SK-N-MC (cell line): ENCODE measurements around the gene ADCYAP1R1.

Experiments
- EZH2 ChIP-seq: fragments of 200-600 bp; sonication (generic); IDR thresholded peaks from one replicate; pipeline ENCODE4 v1.6.1; 2017; ENCODE audit warnings: antibody characterized with exemption
- FOXP2 ChIP-seq: optimal IDR thresholded peaks from 2 replicates; pipeline ENCODE3; 2011; ENCODE audit warnings: mild to moderate bottlenecking, moderate library complexity; ENCODE audit not compliant: insufficient read depth; ENCODE audit errors: extremely low read length, control extremely low read depth
- POLR2AphosphoS5 ChIP-seq: IDR thresholded peaks from 2 replicates; pipeline ENCODE4 v1.6.1; 2012; ENCODE audit warnings: mild to moderate bottlenecking, low read depth, low read length, borderline replicate concordance

GRCh38 chr7:31003721-31004120, 48.4 kb upstream of the ADCYAP1R1 start:
- TF ChIP-seq POLR2AphosphoS5 (no peak), EZH2 (no peak), FOXP2 (no peak)
